ENCODE results near the gene ALS2. TPM values are rescaled to one million over a fixed set of nuclear protein-coding genes. Genes with fewer than 3 reads are reported as not detected.

The ALS2 gene
- total and polyA plus RNA-seq, 2 of the 8 experiments (the other 6 are each of a cell fraction or from before 2014, with no cell fraction given) = 12.1 to 34.5 TPM

DNA sequence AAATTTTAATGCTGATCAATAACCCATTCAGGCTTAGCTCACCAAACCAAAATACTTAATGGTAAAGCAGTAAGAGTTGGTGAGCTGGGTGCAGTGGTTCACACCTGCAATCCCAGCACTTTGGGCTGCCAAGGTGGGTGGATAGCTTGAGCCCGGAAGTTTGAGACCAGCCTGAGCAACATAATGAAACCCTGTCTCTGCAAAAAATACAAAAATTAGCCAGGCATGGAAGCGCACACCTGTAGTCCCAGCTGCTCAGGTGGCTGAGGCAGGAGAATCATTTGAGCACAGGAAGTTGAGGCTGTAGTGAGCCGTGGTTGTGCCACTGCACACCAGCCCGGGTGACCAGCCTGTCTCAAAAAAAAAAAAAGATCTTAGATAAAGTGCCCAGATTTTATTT is 46.6 kb downstream of the ALS2 start (continued):
- no peak for TF ChIP-seq RFX5 (IDR thresholded peaks at IDR 0.05; ENCODE audit: borderline replicate concordance, low read depth, low read length)
- TF ChIP-seq POLR2AphosphoS5 (IDR thresholded peaks at IDR 0.05; ENCODE audit: low read depth, low read length) = no peak

All from H1 (cell line).